Upper lobe of left lung (tissue), 4 donors: ENCODE data around the gene FOXO6.

Experiments used
- POLR2A ChIP-seq, 4 donors: fragments of 450-650 bp; IDR thresholded peaks; one replicate each; pipeline ENCODE4 v1.5.1; 2016 to 2017; ENCODE audit warnings: antibody characterized with exemption in 4 of 4, mild to moderate bottlenecking in 2 of 4
- TF ChIP-seq, protein P1 (sequence below), 6 experiments: fragments of 450-650 bp in 4 of 6; fragments of 200-600 bp in 2 of 6; sonication (generic) in 2 of 6; IDR thresholded peaks; one replicate each; pipeline ENCODE4 v1.5.1; 2016 to 2019; ENCODE audit warnings: antibody characterized with exemption in 6 of 6

DNA sequence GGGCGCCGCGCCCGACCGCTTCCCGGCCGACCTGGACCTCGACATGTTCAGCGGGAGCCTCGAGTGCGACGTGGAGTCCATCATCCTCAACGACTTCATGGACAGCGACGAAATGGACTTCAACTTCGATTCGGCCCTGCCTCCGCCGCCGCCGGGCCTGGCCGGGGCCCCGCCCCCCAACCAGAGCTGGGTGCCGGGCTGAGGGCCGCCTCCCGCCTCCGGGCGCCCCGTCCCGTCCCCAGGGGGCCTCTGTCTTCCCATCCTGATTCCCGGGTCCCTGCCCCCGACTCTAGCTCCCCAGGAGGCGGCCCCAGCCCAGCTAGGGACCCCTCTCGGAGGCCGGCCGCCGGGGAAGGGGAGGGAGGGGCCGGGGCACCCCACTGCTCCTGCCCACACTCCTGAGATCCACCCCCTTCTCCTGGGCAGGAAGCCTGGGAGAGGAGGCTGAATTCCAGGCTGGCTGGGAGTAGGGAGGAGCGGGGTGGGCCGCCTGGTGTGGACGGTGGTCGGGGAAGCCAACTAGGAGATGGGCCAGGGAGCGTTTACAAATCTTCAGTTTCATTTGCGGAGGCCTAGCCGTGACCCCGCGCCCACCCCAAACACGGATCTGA, 21.4 kb downstream of the FOXO6 start:
- TF ChIP-seq, protein P1, sequence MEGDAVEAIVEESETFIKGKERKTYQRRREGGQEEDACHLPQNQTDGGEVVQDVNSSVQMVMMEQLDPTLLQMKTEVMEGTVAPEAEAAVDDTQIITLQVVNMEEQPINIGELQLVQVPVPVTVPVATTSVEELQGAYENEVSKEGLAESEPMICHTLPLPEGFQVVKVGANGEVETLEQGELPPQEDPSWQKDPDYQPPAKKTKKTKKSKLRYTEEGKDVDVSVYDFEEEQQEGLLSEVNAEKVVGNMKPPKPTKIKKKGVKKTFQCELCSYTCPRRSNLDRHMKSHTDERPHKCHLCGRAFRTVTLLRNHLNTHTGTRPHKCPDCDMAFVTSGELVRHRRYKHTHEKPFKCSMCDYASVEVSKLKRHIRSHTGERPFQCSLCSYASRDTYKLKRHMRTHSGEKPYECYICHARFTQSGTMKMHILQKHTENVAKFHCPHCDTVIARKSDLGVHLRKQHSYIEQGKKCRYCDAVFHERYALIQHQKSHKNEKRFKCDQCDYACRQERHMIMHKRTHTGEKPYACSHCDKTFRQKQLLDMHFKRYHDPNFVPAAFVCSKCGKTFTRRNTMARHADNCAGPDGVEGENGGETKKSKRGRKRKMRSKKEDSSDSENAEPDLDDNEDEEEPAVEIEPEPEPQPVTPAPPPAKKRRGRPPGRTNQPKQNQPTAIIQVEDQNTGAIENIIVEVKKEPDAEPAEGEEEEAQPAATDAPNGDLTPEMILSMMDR (IDR thresholded peaks at IDR 0.05) = peak in 2 of 6 experiments; percentile 2 to 16
- peak in 2 of 4 donors; percentile 27 to 41 for TF ChIP-seq POLR2A (IDR thresholded peaks at IDR 0.05)
